DND-41 (cell line): Measurements from ENCODE around the gene SPAG16.

Experiments
- ATAC-seq: fragments of 200-7000 bp; cut with Tn5 transposase; 3 replicates; pipeline ENCODE4 v1.9.1; 2021; ENCODE audit warnings: low read depth; ENCODE audit not compliant: insufficient read depth
- DNase-seq: peaks from one replicate; pipeline ENCODE4 v3.0.0-alpha.2; 2020
- H2AFZ ChIP-seq: 2 replicates; pipeline ENCODE4 v1.6.0; 2012; ENCODE audit warnings: low read depth, low read length
- H3K27ac ChIP-seq: 2 replicates; pipeline ENCODE4 v1.5.1; 2012; ENCODE audit warnings: low read length, inconsistent platforms
- H3K27me3 ChIP-seq: fragments of 200-600 bp; sonication (generic); 2 replicates; pipeline ENCODE4 v1.6.0; 2012; ENCODE audit warnings: low read length, mild to moderate bottlenecking, inconsistent platforms; ENCODE audit not compliant: insufficient read depth, poor library complexity
- H3K36me3 ChIP-seq: 2 replicates; pipeline ENCODE4 v1.5.1; 2012; ENCODE audit warnings: low read length, inconsistent platforms; ENCODE audit not compliant: insufficient read depth
- H3K4me1 ChIP-seq: 2 replicates; pipeline ENCODE4 v1.5.1; 2012; ENCODE audit warnings: mild to moderate bottlenecking, low read length; ENCODE audit not compliant: insufficient read depth
- H3K4me2 ChIP-seq: 2 replicates; pipeline ENCODE4 v1.6.0; 2012; ENCODE audit warnings: mild to moderate bottlenecking, moderate library complexity, low read length, inconsistent platforms; ENCODE audit not compliant: insufficient read depth
- H3K4me3 ChIP-seq, 2 experiments: fragments of 200-600 bp in 1 of 2; shearing (Covaris generic) in 1 of 2; 2 replicates each; pipeline ENCODE4 v1.5.1; 2012 to 2016; ENCODE audit warnings: inconsistent platforms in 2 of 2, low read length in 2 of 2, mild to moderate bottlenecking in 2 of 2, low read depth in 1 of 2, moderate library complexity in 1 of 2
- H3K79me2 ChIP-seq: 2 replicates; pipeline ENCODE4 v1.6.0; 2012; ENCODE audit warnings: low read length, inconsistent platforms; ENCODE audit not compliant: insufficient read depth
- H3K9ac ChIP-seq: 2 replicates; pipeline ENCODE4 v1.6.0; 2012; ENCODE audit warnings: low read depth, mild to moderate bottlenecking, inconsistent platforms, low read length, moderate library complexity
- H3K9me3 ChIP-seq: 2 replicates; pipeline ENCODE4 v1.5.1; 2012; ENCODE audit warnings: low read length, moderate library complexity, mild to moderate bottlenecking, inconsistent platforms; ENCODE audit not compliant: insufficient read depth, severe bottlenecking
- H4K20me1 ChIP-seq: 2 replicates; pipeline ENCODE4 v1.6.0; 2012; ENCODE audit warnings: low read length; ENCODE audit not compliant: insufficient read depth
- CTCF ChIP-seq: IDR thresholded peaks from 2 replicates; pipeline ENCODE4 v1.5.1; 2012; ENCODE audit warnings: borderline replicate concordance, low read length, moderate library complexity, mild to moderate bottlenecking; ENCODE audit not compliant: poor library complexity, severe bottlenecking; ENCODE audit errors: extremely low read depth
- EZH2 ChIP-seq: IDR thresholded peaks from 3 replicates; pipeline ENCODE4 v1.6.1; 2012; ENCODE audit warnings: borderline replicate concordance, low read depth, mild to moderate bottlenecking, moderate library complexity, low read length, inconsistent platforms; ENCODE audit not compliant: severe bottlenecking

SPAG16 gene

DNA sequence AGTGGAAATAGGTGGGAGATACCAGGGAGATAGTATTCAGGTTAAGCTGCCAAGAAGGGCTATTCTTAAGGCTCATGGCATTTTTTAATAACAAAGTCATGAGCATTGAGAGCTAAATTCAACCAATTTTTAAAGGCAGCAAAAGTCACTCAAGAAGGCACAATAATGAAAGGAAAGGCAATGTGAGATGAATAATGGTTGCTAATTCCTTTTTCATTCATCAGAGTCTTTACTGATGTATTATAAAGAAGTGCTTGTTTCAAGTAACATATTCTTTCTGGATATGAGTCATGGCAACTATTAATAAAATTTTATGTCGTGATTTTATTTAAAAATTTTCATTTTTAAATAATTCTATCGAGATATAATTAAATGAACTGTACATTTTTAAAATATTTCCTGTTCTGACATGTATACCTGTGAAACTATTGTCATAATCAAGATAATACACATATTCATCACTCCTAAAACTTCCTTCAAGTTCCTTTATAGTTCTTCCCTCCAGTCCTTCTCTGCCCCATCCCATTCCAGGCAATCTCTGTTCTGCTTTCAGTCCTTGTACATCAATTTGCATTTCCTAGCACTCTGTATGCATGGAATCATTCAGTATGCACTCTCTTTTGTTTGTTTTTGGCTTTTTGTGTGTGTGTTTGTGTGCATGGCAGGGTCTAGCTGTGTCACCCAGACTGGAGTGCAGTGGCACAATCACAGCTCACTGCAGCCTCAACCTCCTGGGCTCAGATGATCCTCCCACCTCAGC is 1167.4 kb downstream of the SPAG16 start:
- Histone ChIP-seq H3K4me3 (no peak overlapping the region), H3K4me1 (no peaks in the 10 kb centered on the region), H3K9me3 (no peaks in the 10 kb centered on the region), H3K27ac (no peak overlapping the region), H3K4me2 (no peak overlapping the region), H3K36me3 (no peaks in the 10 kb centered on the region), H3K79me2 (no peaks in the 10 kb centered on the region), H2AFZ (no peak overlapping the region), H3K27me3 (no peaks in the 10 kb centered on the region), H3K9ac (no peak overlapping the region), H4K20me1 (no peaks in the 10 kb centered on the region)
- DNase-seq (no peak), ATAC-seq (no peak)
- no peak for TF ChIP-seq CTCF
- TF ChIP-seq EZH2: no peak
